SK-N-SH (cell line): ENCODE results near the gene MYH6.

Experiments
- CTCF ChIP-seq: fragments of 200-600 bp; sonication (generic); IDR thresholded peaks from 2 replicates; pipeline ENCODE4 v1.6.1; 2017; ENCODE audit warnings: antibody characterized with exemption, mild to moderate bottlenecking, moderate library complexity
- EP300 ChIP-seq, 2 experiments: IDR thresholded peaks; 2 replicates each; pipeline versions ENCODE4 v1.4.0 to v1.6.1; 2012; ENCODE audit warnings: borderline replicate concordance in 1 of 2, low read depth in 1 of 2, low read length in 1 of 2
- FOXJ3 ChIP-seq: sonication (generic); formaldehyde crosslinking; IDR thresholded peaks from 2 replicates; pipeline ENCODE4 v1.5.1; 2020; ENCODE audit warnings: mild to moderate bottlenecking, missing genetic modification reagents
- GATA2 ChIP-seq: sonication (generic); formaldehyde crosslinking; IDR thresholded peaks from 2 replicates; pipeline ENCODE4 v1.5.0; 2020; ENCODE audit warnings: mild to moderate bottlenecking, missing genetic modification reagents
- MAX ChIP-seq: IDR thresholded peaks from 2 replicates; pipeline ENCODE4 v1.4.0; 2012; ENCODE audit warnings: low read depth
- POLR2AphosphoS5 ChIP-seq: IDR thresholded peaks from 2 replicates; pipeline ENCODE4 v1.6.1; 2012; ENCODE audit warnings: low read depth, low read length
- RAD21 ChIP-seq: IDR thresholded peaks from 2 replicates; pipeline ENCODE4 v1.6.1; 2012; ENCODE audit warnings: mild to moderate bottlenecking, low read length
- RCOR1 ChIP-seq: fragments of 150-350 bp; IDR thresholded peaks from 2 replicates; pipeline ENCODE4 v1.6.1; 2017; ENCODE audit warnings: antibody characterized with exemption, low read length
- SIN3A ChIP-seq: IDR thresholded peaks from 2 replicates; pipeline ENCODE4 v1.6.1; 2012; ENCODE audit warnings: low read depth, mild to moderate bottlenecking, low read length, moderate library complexity, borderline replicate concordance
- SMC3 ChIP-seq: IDR thresholded peaks from 2 replicates; pipeline ENCODE4 v1.6.1; 2012; ENCODE audit warnings: low read depth, low read length, improper control_type of control experiment
- TAF1 ChIP-seq: IDR thresholded peaks from 2 replicates; pipeline ENCODE4 v1.6.1; 2012; ENCODE audit warnings: low read depth, mild to moderate bottlenecking, low read length, moderate library complexity, borderline replicate concordance
- ZBTB33 ChIP-seq: IDR thresholded peaks from 2 replicates; pipeline ENCODE4 v1.4.0; 2012; ENCODE audit warnings: low read depth, borderline replicate concordance

- TF ChIP-seq RAD21 (no peak), CTCF (no peak), FOXJ3 (CRISPR knock-in tag) (no peak), GATA2 (no peak), MAX (no peak), RCOR1 (no peak), POLR2AphosphoS5 (no peak), TAF1 (no peak), EP300 (IDR thresholded peaks at IDR 0.05; ENCODE audit: borderline replicate concordance in 1 of 2, low read depth in 1 of 2, low read length in 1 of 2) (no peak), SIN3A (no peak), ZBTB33 (no peak), SMC3 (no peak)
These were observed 5.6 kb upstream of the MYH6 start for GRCh38 chr14:23413681-23414080.
